SW480 (cell line): Measurements from ENCODE around the gene HDAC7.
"Not testable (repeated sequence)": the region's sequence is repeated elsewhere in the genome, so short reads cannot be mapped to it uniquely, and the experiment has no call there.

Experiments used
- DNase-seq: peaks from one replicate; pipeline ENCODE4 v3.0.0-alpha.2; 2016; ENCODE audit warnings: low spot score

Gene HDAC7

DNA sequence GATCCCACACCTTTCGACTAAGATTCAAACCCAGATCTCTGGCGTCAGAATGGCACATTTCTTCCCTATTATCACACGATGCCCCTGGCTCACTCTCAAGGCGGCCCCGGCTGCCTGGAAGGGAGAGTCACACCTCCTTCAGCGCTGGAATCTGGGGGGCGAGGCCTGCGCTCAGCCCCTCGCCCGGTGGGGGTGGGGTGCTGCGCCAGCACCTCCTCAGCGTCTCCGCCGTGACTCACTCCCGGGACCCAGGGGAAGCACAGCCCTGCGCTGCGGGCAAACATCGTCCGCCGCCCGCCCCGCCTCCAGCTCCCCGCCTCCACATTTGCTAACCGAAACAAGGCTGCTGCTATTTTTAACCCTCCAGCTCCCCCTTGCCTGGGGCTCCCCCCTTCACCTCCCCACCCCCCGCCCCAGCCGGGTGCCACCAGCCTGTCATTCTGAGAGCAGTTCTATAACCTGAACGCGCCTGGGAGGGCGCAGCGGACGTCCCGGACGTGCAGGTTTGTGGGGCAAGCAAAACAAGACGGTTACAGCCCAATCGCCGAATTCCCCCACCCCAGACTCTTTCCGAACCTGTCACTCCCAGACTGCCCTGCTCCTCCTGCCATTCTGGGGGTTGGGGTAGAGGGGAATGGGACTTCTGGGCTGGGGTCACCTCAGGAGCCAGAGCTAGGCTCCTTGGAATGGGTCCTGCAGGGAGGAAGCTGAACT, 6.7 kb downstream of the HDAC7 start:
- peak; percentile 66 for DNase-seq

DNA sequence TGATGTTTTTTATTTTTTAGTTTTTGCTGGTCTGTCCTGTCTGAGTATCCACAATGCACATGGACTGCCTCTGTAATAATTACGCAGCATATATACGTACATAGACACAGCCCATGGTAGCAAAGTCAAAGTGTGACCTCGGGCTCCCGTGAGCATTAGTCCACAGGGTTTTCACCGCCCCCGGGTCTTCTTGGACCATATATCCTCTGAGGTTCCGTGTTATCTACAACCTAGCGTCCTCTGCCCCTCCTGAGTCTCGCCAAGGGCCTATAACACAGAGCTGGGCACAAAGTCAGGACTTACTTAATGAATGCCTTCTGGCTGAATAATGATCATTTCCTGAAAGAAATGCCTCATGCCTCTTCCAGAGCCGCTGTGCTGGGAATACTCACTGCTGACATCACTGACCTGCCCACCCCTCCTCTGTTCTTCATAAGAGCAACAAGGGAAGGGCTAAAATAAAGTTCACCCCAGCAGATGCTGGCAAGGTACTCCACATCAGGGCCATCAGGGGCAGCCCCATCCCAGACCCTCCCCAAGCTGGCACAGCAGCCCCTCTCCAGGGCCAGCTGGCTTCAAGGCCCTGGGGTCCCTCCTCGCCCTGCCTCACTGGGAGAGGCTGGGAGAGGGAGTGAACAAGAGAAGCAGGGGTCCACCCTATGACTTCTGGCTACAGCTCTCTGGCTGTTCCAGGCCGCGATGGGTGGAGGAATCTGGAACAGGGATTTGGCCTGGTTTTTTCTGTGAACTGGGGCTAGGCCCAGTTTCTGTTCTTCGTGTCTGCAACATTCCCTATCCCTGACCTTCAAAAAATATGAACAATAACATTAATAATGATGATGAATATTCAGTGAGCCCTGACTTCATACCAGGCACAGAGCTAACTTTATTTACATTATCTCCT, 7.9 kb downstream of the HDAC7 start:
- no peak for DNase-seq

DNA sequence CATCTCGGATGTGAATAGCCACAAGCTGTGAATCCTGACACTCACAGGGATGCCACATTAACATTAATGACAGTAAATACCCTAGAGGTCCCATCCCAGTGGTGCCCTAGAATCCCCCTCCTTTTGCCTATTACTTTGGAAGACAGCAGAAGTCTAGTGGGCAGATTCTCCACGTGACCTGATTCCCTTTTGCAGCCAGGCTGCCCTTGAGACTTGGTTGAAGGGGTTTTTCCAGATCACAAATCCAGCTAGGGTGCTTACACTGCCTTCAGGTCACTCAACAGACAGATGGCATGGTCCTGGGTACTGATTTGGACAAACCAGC, 8.7 kb downstream of the HDAC7 start:
- no peak for DNase-seq

GRCh38 chr12:47809518-47809917, 10.2 kb downstream of the HDAC7 start:
- DNase-seq, result not testable (repeated sequence)

DNA sequence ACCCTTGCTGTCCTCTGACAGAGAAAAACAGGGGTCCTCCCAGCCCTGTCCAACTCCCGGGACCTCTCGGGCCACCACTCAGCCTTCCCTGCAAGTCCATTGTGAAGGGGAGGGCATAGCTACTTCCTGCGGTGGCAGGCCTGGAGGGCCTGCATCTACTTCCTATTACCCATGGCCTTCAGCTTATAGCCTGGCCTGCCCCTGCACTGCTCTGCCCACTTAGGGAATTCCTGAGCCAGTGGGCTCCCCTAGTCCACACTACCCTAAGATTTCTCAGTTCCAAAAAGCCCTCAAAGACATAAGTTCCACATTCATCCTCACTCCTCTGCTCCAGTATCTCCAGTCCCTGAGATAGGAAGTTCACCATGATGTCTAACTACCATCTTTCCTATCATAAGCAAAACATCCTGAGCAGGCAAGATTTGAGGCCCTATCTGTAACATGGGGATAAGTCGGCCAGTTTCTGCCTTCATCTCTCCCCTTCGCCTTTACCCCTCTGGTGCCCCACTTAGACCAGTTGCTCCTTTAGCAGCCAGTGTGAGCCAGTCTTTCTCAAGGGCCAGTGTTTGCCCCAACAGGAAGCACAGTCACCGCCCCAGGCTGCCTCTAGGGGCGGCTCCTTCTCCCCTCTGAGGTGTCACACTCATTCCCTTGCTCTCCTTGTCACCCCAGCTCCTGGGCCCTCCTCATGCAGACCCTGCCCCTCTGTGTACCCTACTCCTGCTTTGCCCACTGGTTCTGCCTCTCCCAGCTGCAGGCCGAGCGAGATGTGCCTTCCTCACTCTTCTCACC, 10.9 kb downstream of the HDAC7 start:
- no peak for DNase-seq

DNA sequence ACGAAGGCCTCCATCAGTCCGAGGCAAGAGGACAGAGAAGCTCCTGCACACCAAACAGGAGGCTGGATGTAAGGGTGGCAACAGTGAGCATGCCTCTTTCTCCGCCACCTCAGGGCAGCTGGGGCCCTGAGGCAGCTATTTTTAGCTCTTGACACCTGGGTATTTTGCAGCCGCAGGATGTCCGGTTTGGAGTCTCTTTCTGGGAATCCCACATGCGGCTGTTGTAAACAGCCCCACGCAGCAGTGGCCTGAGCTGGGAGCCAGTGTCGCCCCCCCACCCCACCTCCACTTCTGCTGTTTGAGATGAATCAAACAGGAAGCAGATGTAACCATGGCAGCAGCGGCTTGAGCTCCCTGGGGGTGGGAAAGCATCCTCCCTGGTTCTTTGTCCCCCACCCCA, 11.7 kb downstream of the HDAC7 start:
- no peak for DNase-seq

DNA sequence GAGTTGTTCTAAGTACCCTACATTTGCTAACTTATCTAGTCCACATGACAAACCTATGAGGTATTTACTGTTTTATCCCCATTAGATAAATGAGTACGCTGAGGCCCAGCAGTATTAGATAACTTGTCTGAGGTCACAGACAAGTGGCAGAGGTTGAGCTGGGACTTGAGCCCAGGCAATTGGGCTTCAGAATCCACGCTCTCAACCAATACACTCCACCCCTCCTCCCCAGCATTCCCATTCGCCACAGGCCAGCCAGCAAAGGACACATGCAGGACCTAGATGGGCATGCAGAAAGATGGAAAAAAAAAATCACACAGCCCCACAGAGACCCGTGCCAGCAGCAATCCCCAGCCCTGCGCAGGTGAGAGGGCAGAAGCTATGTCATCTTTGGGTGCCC, 12.4 kb downstream of the HDAC7 start:
- no peak for DNase-seq

DNA sequence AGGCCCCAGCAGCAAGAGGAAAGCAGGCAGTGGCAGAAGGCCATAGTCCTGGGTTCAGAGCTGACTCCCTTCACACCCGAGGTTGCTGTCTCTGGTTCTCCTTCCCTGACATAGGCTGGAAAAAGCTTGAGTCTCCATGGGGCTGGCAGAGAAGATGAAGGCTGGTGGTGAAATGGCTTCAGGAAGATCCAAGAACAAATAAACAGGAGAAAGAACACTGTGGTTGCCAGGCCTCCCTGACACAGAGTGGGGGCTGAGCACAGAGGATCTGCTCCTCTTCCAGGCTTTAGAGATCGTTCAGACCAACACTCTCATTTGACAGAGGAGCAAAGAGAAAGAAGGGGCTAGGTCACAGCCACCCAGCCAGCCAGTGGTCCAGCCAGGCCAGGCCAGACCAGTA, 14.3 kb downstream of the HDAC7 start:
- DNase-seq, result no peak

DNA sequence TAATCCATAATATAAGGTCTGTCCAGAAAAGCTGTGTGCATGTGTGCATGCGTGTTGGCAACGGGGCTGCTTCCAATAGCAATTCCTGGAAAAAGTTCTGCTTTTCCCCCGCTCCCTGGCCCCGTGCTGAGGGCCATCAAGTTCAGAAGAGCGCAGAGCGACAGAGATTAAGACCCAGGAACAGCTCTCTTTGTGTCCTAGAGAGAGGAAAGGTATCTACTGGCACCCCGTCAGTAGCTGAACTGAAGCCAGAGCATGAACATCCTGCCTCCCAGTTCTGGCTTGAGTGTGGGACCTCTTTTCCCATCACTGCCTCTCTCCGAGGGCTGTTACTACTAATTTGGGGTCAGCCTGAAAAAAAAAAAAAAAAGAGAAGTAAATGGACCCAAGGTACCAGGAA, 15.5 kb downstream of the HDAC7 start:
- no peak for DNase-seq

DNA sequence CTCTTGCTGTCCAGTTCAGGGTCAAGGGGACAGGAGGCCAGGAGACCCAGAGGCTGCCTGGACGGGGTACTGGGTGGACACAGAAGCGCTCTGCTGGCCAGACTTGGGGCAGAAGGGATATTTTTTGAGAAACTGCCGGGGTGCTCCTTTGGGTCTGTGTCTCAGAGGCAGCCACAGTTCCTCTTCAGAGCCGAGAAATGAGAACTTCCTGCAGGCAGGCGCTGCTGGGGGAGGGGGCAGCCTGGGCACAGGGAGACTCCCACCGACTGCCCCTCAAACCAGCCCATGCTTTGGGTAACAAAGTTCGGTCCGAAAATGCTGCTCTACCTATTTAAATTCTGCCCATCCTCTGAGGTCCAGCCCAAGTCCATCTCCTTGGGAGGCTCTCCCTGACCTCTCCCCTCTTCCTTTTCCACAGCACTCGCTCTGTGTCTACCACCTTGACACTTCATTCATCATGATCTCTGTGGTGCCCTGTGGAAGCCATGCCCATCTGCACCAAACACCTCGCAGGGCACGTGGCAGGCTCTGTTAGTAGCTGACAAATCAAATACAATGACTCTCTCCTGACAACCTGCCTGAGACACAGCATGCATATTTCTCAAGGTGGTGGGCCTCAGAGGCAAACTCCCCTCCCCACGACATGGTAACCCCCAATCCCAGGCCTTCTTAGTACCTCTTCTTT, 16.4 kb downstream of the HDAC7 start:
- DNase-seq, result no peak

GRCh38 chr12:47802312-47802711, 17.4 kb downstream of the HDAC7 start:
- no peak for DNase-seq

DNA sequence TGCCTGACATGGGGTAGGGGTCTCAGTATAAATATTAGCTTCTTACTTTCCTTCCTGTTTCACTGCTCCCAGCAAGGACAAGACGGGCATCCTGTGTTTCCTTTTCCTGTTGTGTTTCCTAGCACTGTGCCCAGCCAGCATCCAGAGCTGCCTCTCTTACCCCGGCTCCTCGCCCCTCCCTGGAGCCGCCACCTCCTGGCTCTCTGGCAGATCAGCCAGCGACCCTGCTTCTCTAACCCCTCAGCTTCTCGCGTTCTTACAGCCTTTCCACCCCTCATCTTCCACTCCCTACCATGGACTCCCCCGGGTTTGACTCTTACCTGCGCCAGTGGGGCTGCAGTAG, 17.8 kb downstream of the HDAC7 start:
- DNase-seq, result no peak

DNA sequence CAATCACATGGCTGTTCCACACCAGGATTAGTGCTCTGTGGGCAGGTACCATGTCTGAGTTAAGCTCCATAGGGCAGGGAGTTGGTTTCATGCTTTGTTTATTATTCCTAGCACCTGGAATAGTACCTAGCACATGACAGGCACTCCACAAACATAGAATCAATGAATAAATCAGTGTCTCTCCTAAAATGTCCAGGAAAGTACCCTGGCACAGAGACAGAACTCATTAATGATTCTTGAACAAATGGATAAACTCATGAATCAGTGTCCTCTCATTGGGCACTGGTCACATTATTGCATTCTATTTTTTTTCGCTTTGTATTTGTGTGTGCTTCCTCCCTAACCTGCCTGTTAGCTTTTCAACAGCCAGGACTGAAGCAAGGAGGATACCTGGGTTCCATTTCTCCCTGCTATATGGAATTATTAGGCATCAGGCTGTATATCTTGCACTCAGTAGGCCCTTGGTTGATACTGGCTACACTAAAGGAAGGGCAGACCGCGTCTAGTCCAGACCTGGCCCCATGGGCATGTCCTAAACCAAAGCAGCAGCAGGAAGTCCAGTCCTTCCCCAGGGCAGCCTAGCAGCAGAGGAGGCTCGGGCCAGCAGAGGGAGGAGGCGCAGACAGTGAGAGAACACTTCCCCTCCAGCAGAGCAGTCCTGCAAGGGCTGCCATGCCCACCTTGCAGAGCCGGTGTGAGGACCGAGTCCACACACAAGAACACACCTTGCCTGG, 18.4 kb downstream of the HDAC7 start:
- DNase-seq, result no peak

DNA sequence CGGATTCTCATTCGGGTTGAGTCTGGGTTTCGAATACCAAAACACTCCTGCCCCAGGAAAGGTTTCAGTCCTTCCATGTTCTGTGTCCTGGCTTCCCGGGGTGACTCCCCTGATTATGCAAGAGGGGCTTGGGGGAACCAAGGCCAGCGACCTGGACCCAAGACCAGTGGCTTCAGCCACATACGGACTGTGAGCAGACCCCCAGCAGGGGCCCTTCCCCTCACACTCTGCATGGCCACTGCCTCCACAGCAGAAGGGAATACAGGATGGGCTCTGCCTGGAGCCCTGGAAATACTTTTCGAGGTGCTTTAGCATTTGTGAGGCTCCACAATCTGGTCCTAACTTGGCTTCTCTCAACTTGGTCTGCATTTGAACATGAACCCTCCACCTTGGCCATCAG, 19.1 kb downstream of the HDAC7 start:
- no peak for DNase-seq

DNA sequence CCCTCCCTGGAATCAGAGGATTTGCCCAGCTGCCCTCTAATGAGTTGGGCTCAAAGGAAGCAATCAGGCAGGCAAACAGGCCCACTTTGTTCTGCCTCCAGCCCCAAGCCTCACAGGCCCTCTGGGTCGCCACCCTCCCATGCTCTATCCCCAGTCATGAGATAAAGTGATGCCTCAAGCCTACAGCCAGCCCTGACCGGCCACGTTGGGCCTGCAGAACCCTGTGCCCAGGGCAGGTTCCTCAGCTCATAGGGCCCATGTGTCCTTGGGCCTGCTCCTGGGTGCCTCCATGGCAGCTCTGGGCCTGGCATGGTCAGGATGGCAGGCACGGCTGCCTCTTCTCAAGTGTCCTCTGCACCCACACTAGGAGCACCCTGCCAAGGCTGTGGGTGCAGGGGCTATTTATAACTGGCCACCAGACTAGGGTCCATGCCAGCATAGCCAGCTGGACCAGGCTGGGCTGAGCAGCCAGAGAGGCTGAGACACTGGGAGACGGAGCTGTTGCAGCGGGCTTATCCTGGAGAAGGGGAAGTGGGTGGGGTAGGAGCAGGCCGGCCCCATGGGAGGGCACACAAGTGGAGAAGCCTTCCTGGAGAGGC, 20.2 kb downstream of the HDAC7 start:
- DNase-seq, result no peak

DNA sequence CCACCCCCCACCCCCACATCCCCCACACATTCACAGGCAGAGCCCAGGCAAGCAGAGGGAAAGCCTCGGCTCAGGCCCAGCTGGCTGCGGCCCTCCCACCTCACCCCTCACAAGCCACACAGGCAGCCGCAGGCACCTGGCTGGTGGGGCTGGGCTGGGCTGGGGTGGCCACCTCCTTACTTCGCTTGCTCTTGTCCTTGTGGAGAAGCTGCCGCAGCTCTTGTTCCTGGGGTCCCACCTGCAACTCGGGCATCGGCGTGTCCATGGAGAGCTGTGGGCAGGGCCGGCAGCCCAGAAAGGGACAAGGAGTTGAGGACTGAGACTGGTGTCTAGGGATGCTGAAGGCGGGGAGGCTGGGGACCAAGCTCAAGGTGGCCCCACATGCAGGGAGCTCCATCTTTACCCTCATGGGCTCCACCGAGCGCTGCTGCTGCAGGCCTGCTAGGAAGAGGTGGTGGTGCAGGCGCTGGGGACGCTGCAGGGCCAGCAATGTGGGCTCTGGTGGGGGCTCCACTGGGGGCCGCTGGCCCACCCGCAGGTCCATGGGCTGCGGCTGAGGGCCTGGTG, 21.2 kb downstream of the HDAC7 start:
- no peak for DNase-seq

DNA sequence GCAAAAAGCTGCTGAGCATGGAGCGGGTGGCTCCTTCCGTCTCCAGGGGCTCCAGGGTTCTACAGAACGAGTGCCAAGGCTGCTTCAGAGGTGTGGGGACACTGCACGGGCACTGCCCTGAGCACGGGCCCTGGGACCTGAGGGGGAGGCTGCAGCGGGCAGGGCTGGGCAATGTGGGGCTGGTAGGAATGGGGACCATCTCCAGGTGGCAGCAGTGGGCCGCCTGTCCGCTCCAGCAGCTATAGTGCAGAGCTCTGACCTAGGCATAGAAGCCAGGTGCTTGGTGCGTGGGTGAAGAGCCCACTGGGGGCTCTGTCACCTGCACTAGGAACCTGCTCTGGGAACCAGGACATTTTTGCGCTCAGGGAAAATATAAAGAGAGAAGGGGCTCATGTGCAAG, 22.3 kb downstream of the HDAC7 start:
- DNase-seq, result no peak

DNA sequence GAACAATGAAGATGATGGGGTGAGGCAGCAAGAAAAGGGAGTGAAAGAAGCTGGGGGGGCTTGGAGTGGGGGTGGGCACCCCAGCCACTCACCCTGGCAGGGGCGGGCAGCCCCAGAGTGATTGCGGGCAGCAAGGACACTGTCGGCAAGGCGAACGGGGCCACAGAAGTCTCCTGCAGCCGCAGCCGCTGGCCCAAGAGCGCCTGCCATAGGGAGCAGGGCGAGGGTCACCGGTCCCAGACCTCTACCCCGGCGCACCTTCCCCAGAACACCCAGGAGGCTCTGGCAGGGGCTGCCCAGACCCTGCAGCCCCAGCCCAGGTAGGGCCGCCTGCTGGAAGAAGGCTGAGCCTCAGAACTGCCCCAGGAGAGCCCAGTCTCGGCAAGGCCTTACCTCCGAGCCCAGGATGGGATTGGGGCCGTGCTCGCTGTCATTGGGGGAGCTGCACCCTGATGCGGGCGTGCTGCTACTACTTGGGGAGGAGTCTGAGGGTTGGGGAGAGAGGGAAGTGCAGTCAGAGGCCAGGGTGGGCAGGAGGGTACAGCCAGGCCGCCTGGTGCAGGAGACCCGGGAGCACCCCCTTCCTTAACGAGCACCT, 23.8 kb downstream of the HDAC7 start:
- no peak for DNase-seq

DNA sequence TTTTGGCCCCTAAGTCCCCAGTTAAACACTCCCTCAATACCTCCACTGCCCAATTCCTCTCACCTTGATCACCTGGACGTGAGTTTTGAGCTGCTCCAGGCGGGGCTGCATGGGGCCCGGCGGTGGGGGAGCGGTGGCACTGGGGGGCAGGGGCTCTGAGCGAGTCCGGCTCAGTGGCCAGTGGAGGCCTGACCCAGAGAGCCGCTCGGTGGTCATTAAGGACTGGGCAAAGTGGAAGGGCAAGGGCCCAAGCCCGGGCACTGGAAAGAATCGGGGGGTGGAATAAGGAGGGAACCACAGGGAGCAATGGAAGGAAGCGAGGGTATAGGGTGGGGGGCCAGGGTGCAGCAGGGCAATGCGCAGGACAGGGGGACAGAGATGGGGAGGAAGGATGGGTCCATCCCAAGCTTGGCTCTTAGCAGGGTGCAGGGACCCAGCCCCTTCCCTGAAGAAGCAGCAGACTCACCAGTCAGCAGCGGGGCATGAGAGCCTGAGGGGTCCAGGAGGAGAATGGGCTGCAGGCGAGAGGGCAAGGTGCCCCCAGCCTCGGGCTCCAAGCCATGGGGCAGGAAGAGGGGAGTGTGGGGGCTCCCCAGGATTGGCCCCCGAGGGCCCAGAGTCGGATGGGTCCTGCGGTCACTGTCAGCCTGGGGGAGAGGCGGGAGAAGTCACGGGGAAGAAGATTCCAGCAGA, 24.4 kb downstream of the HDAC7 start:
- DNase-seq, result no peak

DNA sequence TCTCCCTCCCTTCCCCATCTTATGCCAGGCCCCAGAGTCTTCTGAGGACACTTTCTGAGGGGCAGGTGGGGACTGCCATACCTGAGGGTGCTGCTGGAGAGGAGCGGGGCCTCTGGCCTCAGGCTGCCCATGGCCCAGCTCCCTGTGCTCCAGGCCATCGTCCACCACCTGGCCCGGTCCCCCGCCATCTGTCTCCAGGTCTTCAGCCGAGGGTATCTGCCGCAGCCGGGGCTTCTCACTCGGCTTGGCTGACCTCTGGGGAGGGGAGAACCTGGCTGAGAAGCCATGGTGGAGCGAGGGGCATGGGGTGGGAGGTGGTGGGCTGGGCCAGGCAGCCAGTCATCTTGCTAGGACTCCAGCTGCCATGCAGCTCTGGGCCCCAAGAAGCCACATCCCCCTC, 25.0 kb downstream of the HDAC7 start:
- DNase-seq, result no peak
